PC-3 (cell line): ENCODE results near the gene TMEM51.

ENCODE experiments used
- EZH2phosphoT487 ChIP-seq: fragments of 300-600 bp; sonication (generic); IDR thresholded peaks from 2 replicates; pipeline ENCODE4 v1.6.1; 2018; ENCODE audit warnings: mild to moderate bottlenecking, antibody characterized with exemption, low read length, borderline replicate concordance
- TF ChIP-seq, protein P1 (sequence below): fragments of 300-600 bp; sonication (generic); conservative IDR thresholded peaks from 2 replicates; pipeline ENCODE4 v1.5.1; 2017; ENCODE audit warnings: antibody characterized with exemption, low read depth, mild to moderate bottlenecking, low read length

DNA sequence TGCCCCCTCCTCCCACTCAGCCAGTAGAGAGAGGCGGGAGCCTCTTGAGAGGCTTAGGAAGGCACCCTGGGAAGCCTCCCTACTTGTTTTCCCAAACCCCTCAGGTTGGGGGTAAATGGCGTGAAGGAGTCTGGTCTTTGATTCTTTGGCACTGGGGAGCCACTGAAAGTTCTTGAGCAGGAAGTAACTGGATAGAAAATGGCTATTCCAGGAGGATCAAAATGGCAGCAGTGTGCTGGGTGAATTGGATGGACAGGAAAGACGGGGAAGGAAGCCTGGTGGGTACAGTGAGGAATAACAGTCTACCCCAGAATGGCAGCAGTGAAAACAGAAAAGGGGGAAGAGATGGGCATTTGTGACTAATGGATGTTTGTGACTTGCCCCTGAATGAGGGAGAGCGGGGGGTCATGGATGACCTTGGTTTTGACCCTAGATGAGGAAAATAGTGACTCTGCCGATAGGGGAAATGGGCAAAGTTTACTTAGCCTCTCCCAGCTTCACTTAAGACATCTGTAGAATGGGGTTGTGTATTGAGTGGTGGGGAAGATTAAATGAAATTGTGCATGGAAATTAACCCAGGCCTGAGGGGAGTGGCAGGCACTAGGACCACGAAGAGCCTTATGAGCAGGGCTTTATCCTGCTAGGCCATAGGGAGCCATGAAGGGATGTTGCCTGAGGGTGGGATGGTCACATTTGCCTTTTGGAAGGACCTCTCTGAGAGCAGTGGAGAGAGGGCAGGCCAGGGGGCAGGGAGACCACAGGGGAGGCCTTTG is 32.7 kb downstream of the TMEM51 start:
- TF ChIP-seq, protein P1, sequence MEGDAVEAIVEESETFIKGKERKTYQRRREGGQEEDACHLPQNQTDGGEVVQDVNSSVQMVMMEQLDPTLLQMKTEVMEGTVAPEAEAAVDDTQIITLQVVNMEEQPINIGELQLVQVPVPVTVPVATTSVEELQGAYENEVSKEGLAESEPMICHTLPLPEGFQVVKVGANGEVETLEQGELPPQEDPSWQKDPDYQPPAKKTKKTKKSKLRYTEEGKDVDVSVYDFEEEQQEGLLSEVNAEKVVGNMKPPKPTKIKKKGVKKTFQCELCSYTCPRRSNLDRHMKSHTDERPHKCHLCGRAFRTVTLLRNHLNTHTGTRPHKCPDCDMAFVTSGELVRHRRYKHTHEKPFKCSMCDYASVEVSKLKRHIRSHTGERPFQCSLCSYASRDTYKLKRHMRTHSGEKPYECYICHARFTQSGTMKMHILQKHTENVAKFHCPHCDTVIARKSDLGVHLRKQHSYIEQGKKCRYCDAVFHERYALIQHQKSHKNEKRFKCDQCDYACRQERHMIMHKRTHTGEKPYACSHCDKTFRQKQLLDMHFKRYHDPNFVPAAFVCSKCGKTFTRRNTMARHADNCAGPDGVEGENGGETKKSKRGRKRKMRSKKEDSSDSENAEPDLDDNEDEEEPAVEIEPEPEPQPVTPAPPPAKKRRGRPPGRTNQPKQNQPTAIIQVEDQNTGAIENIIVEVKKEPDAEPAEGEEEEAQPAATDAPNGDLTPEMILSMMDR = no peak
- TF ChIP-seq EZH2phosphoT487 = no peak
